ENCODE measurements around the gene RNU1-3. TPM values are rescaled to one million over a fixed set of nuclear protein-coding genes. Genes with fewer than 3 reads are reported as not detected.
"Not testable (repeated sequence)": the region's sequence is repeated elsewhere in the genome, so short reads cannot be mapped to it uniquely, and the experiment has no call there.

The RNU1-3 gene
- total and polyA plus RNA-seq, 2 donors from 2014 or later, result 26.8 to 8,605 TPM

DNA sequence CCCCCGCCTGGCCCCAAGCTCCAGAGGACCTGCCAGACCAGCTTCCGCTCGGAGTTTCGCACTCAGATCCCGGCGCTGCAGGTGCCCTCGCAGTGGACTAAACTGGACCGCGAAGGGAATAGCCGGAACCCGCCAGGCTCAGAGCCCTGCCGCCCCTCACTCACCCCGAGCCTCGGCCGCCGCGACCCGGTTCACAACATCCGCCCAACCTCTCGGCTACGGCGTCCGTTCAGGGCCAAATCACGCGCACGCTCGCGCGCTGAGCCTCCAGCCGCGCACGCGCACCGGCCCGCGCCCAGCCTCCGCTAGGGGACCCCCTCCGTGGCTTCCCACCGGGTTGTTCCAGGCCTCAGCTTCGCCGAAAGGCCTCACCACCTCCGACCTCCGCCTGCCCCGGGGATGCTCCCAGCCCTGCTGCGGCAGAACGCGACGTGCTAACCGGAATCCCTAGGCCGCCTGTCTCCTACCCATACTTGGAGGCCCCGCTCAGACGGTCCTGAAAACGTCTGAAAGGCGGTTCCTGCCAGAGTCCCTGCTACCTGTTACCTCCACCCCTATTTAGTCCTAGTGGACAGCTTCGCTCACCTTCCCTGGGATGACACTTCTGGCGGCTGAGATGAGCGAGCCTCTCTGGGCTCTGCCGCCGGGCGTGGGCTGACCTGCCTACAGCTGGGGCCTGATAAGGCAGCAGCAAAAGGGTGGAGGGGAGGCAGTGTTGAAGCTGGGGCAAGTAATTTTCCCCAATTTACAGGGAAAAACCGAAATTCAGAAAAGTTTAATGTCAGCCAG, 22.1 kb downstream of the RNU1-3 start:
- Histone ChIP-seq H3K4me3 (ENCODE audit: low read length in 3 of 3) (peak overlapping the region; percentile 84 to 97 (median 90)), H3K4me1 (ENCODE audit: control insufficient read depth in 2 of 3, insufficient read depth in 2 of 3, low read depth in 1 of 3, low read length in 3 of 3) (peaks cover 0 to 27% (median 21%) of the 10 kb centered on the region in 3 donors), H3K27ac (ENCODE audit: low read depth in 2 of 2, low read length in 2 of 2) (peak overlapping the region; percentile 79 to 86), H3K9ac (ENCODE audit: low read length in 3 of 3) (peak overlapping the region; percentile 76 to 100 (median 91))
- H3K36me3 ChIP-seq (ENCODE audit: control insufficient read depth in 2 of 3, insufficient read depth in 3 of 3, low read length in 3 of 3); intact Hi-C loops (cut with DNase I); H3K9me3 ChIP-seq (ENCODE audit: control insufficient read depth in 2 of 3, insufficient read depth in 1 of 3, low read length in 3 of 3); H3K27me3 ChIP-seq (ENCODE audit: control insufficient read depth, insufficient read depth, low read length); FAIRE-seq: not testable (repeated sequence)
- DNase-seq, result peak; percentile 99 to 100 (median 100)
- TF ChIP-seq, protein P1, sequence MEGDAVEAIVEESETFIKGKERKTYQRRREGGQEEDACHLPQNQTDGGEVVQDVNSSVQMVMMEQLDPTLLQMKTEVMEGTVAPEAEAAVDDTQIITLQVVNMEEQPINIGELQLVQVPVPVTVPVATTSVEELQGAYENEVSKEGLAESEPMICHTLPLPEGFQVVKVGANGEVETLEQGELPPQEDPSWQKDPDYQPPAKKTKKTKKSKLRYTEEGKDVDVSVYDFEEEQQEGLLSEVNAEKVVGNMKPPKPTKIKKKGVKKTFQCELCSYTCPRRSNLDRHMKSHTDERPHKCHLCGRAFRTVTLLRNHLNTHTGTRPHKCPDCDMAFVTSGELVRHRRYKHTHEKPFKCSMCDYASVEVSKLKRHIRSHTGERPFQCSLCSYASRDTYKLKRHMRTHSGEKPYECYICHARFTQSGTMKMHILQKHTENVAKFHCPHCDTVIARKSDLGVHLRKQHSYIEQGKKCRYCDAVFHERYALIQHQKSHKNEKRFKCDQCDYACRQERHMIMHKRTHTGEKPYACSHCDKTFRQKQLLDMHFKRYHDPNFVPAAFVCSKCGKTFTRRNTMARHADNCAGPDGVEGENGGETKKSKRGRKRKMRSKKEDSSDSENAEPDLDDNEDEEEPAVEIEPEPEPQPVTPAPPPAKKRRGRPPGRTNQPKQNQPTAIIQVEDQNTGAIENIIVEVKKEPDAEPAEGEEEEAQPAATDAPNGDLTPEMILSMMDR (IDR thresholded peaks at IDR 0.05; ENCODE audit: borderline replicate concordance, extremely low read depth, insufficient read depth), result peak; percentile 45

- DNase-seq, result no peak
- peak overlapping the region; percentile 76 to 100 (median 91) for H3K9ac ChIP-seq (ENCODE audit: low read length in 3 of 3)
- peak overlapping the region; percentile 84 to 97 (median 90) for H3K4me3 ChIP-seq (ENCODE audit: low read length in 3 of 3)
- H3K27me3 ChIP-seq (ENCODE audit: control insufficient read depth, insufficient read depth, low read length), result no peaks in the 10 kb centered on the region
- no peaks in the 10 kb centered on the region for H3K9me3 ChIP-seq (ENCODE audit: control insufficient read depth in 2 of 3, insufficient read depth in 1 of 3, low read length in 3 of 3)
- no peaks in the 10 kb centered on the region for H3K36me3 ChIP-seq (ENCODE audit: control insufficient read depth in 2 of 3, insufficient read depth in 3 of 3, low read length in 3 of 3)
- H3K4me1 ChIP-seq (ENCODE audit: control insufficient read depth in 2 of 3, insufficient read depth in 2 of 3, low read depth in 1 of 3, low read length in 3 of 3), result peaks cover 0 to 27% (median 21%) of the 10 kb centered on the region in 3 donors
- FAIRE-seq, result no peak
- TF ChIP-seq, protein P1 (IDR thresholded peaks at IDR 0.05; ENCODE audit: borderline replicate concordance, extremely low read depth, insufficient read depth), result no peak
- intact Hi-C loops (cut with DNase I), result no loop called here
- H3K27ac ChIP-seq (ENCODE audit: low read depth in 2 of 2, low read length in 2 of 2), result peak overlapping the region; percentile 79 to 86
These were observed 22.6 kb downstream of the RNU1-3 start for GRCh38 chr1:16644193-16644481.

DNA sequence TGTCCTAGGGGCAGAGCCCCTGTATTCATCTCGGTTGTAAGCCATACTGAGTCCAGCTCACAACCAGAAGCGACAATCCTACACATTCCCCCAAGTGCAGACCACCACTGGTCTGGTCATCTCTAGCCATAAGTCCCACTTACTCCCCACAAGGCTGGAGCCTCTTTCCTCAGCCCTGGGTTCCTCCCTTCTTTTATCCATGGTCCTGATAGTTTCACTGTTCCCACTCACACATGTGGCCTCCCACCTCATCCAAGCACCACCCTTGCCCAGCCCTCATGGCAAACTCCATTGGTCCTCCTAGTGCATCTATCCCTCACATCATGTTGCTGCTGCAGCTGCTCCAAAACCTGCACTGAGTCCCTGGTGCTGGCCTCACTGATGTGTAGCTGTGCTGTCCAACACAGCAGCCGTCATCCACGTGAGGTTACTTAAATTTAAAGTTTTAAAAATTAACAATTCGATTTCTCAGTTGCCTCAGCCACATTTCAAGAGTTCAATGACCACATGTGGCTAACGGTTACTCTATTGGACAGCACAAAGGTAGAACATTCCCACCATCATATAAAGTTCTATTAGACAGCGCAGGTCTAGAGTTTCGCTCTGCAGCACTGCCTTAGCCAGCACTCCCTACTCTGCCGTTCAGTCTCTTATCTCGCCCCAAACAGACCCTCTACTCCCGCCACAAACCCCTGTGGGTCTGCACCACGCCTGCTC, 23.1 kb downstream of the RNU1-3 start:
- DNase-seq, result peak in 3 of 5 donors; percentile 52 to 76 (median 69)
- FAIRE-seq; intact Hi-C loops (cut with DNase I); H3K9me3 ChIP-seq (ENCODE audit: control insufficient read depth in 2 of 3, insufficient read depth in 1 of 3, low read length in 3 of 3); H3K36me3 ChIP-seq (ENCODE audit: control insufficient read depth in 2 of 3, insufficient read depth in 3 of 3, low read length in 3 of 3); H3K27me3 ChIP-seq (ENCODE audit: control insufficient read depth, insufficient read depth, low read length): not testable (repeated sequence)
- H3K9ac ChIP-seq (ENCODE audit: low read length in 3 of 3), result peak overlapping the region; percentile 76 to 100 (median 91)
- peaks cover 0 to 27% (median 21%) of the 10 kb centered on the region in 3 donors for H3K4me1 ChIP-seq (ENCODE audit: control insufficient read depth in 2 of 3, insufficient read depth in 2 of 3, low read depth in 1 of 3, low read length in 3 of 3)
- H3K27ac ChIP-seq (ENCODE audit: low read depth in 2 of 2, low read length in 2 of 2), result peak overlapping the region in 1 of 2 donors; percentile 79
- H3K4me3 ChIP-seq (ENCODE audit: low read length in 3 of 3), result peak overlapping the region; percentile 84 to 97 (median 90)

- H3K4me1 ChIP-seq (ENCODE audit: control insufficient read depth in 2 of 3, insufficient read depth in 2 of 3, low read depth in 1 of 3, low read length in 3 of 3), result peaks cover 0 to 27% (median 21%) of the 10 kb centered on the region in 3 donors
- H3K9ac ChIP-seq (ENCODE audit: low read length in 3 of 3), result not testable (repeated sequence)
These were observed 23.7 kb downstream of the RNU1-3 start for GRCh38 chr1:16643001-16643411.

DNA sequence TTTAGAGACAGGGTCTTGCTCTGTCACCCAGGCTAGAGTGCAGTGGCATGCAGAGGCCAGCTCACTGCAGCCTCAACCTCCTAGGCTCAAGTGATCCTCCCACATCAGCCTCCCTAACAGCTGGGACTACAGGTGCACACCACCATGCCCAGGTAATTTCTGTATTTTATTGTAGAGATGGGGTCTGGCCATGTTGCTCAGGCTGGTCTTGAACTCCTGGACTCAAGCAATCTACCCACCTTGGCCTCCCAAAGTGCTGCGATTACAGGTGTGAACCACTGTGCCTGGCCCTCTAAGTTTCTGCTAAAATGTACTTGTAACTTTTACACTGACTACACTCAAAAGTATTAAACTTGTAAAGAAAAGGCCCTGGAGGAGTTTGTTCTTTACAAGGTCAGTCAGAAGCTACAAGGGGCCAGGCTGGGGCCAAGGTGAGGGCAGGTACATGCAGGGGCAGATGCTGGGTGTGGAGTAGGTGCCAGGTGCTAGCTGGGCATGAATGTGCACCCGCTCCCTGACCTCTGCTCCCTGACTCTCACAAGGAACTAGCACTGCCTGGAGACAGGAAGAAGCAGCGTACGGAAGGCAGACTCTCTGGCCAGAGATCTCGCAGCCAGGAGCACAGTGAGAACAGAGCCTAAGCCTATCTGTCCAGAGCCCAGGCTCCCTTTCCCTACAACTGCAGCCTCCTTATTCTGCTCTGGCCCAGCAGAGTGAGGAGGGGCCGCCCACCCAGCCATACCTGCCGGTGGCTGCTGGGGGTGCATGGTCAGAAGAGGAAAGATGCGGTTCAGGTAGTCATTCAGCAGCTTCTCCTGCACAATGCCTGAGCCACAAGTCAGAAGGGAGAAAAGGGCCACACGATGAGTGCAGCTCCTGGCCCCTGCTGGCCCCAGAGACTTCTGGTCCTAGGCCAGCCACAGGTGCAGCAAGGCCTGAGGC, 24.5 kb downstream of the RNU1-3 start:
- H3K9me3 ChIP-seq (ENCODE audit: control insufficient read depth in 2 of 3, insufficient read depth in 1 of 3, low read length in 3 of 3); H3K9ac ChIP-seq (ENCODE audit: low read length in 3 of 3); H3K36me3 ChIP-seq (ENCODE audit: control insufficient read depth in 2 of 3, insufficient read depth in 3 of 3, low read length in 3 of 3); FAIRE-seq; H3K4me3 ChIP-seq (ENCODE audit: low read length in 3 of 3); H3K27ac ChIP-seq (ENCODE audit: low read depth in 2 of 2, low read length in 2 of 2); H3K27me3 ChIP-seq (ENCODE audit: control insufficient read depth, insufficient read depth, low read length); intact Hi-C loops (cut with DNase I): not testable (repeated sequence)
- peak in 2 of 5 donors; percentile 65 to 80 for DNase-seq
- H3K4me1 ChIP-seq (ENCODE audit: control insufficient read depth in 2 of 3, insufficient read depth in 2 of 3, low read depth in 1 of 3, low read length in 3 of 3), result peaks cover 0 to 27% (median 21%) of the 10 kb centered on the region in 3 donors

More at GRCh38 chr1:16643001-16643411, 23.7 kb downstream of the RNU1-3 start:
- H3K36me3 ChIP-seq (ENCODE audit: control insufficient read depth in 2 of 3, insufficient read depth in 3 of 3, low read length in 3 of 3); H3K9me3 ChIP-seq (ENCODE audit: control insufficient read depth in 2 of 3, insufficient read depth in 1 of 3, low read length in 3 of 3); H3K27me3 ChIP-seq (ENCODE audit: control insufficient read depth, insufficient read depth, low read length); H3K27ac ChIP-seq (ENCODE audit: low read depth in 2 of 2, low read length in 2 of 2); FAIRE-seq; intact Hi-C loops (cut with DNase I): not testable (repeated sequence)
- peak overlapping the region in 1 of 3 donors; percentile 90 for H3K4me3 ChIP-seq (ENCODE audit: low read length in 3 of 3)
- peak in 3 of 5 donors; percentile 18 to 85 (median 79) for DNase-seq

Measured in kidney (tissue), 14 donors.